Ishikawa (cell line): ENCODE results near the gene CCSER2.

Source experiments
- CEBPB ChIP-seq: IDR thresholded peaks from 2 replicates; pipeline ENCODE4 v1.6.1; 2012
- CREB1 ChIP-seq: IDR thresholded peaks from 2 replicates; pipeline ENCODE4 v1.6.1; 2012; ENCODE audit warnings: low read depth
- EGR1 ChIP-seq: IDR thresholded peaks from 2 replicates; pipeline ENCODE4 v1.6.1; 2012
- EP300 ChIP-seq: IDR thresholded peaks from 2 replicates; pipeline ENCODE4 v1.6.1; 2012; ENCODE audit warnings: borderline replicate concordance
- FOXM1 ChIP-seq: IDR thresholded peaks from 2 replicates; pipeline ENCODE4 v1.6.1; 2012; ENCODE audit warnings: low read depth, borderline replicate concordance
- NFIC ChIP-seq: IDR thresholded peaks from 2 replicates; pipeline ENCODE4 v1.6.1; 2012
- RAD21 ChIP-seq: IDR thresholded peaks from 2 replicates; pipeline ENCODE4 v1.6.1; 2012; ENCODE audit warnings: low read depth
- TAF1 ChIP-seq: IDR thresholded peaks from 2 replicates; pipeline ENCODE4 v1.6.1; 2012; ENCODE audit warnings: low read depth, mild to moderate bottlenecking
- TCF12 ChIP-seq: IDR thresholded peaks from 2 replicates; pipeline ENCODE4 v1.6.1; 2012; ENCODE audit warnings: low read depth
- TEAD4 ChIP-seq: IDR thresholded peaks from 2 replicates; pipeline ENCODE4 v1.6.1; 2012
- USF1 ChIP-seq: IDR thresholded peaks from 2 replicates; pipeline ENCODE4 v1.6.1; 2012
- YY1 ChIP-seq: IDR thresholded peaks from 2 replicates; pipeline ENCODE4 v1.6.1; 2012; ENCODE audit warnings: low read depth
- ZBTB7A ChIP-seq: IDR thresholded peaks from 2 replicates; pipeline ENCODE4 v1.6.1; 2012; ENCODE audit warnings: low read depth
- TF ChIP-seq, protein P1 (sequence below): IDR thresholded peaks from 2 replicates; pipeline ENCODE4 v1.6.1; 2012
- TF ChIP-seq, protein P2 (sequence below): IDR thresholded peaks from 2 replicates; pipeline ENCODE4 v1.6.1; 2012; ENCODE audit warnings: low read depth, mild to moderate bottlenecking

CCSER2 gene

GRCh38 chr10:84356928-84357327 lies 28.5 kb downstream of the CCSER2 start:
- TF ChIP-seq FOXM1: no peak
- no peak for TF ChIP-seq YY1
- TF ChIP-seq RAD21: no peak
- no peak for TF ChIP-seq TCF12
- no peak for TF ChIP-seq CEBPB
- TF ChIP-seq EGR1: no peak
- TF ChIP-seq EP300: no peak
- TF ChIP-seq TEAD4: no peak
- TF ChIP-seq, protein P1, sequence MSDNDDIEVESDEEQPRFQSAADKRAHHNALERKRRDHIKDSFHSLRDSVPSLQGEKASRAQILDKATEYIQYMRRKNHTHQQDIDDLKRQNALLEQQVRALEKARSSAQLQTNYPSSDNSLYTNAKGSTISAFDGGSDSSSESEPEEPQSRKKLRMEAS: no peak
- TF ChIP-seq NFIC: no peak
- no peak for TF ChIP-seq TAF1
- TF ChIP-seq, protein P2, sequence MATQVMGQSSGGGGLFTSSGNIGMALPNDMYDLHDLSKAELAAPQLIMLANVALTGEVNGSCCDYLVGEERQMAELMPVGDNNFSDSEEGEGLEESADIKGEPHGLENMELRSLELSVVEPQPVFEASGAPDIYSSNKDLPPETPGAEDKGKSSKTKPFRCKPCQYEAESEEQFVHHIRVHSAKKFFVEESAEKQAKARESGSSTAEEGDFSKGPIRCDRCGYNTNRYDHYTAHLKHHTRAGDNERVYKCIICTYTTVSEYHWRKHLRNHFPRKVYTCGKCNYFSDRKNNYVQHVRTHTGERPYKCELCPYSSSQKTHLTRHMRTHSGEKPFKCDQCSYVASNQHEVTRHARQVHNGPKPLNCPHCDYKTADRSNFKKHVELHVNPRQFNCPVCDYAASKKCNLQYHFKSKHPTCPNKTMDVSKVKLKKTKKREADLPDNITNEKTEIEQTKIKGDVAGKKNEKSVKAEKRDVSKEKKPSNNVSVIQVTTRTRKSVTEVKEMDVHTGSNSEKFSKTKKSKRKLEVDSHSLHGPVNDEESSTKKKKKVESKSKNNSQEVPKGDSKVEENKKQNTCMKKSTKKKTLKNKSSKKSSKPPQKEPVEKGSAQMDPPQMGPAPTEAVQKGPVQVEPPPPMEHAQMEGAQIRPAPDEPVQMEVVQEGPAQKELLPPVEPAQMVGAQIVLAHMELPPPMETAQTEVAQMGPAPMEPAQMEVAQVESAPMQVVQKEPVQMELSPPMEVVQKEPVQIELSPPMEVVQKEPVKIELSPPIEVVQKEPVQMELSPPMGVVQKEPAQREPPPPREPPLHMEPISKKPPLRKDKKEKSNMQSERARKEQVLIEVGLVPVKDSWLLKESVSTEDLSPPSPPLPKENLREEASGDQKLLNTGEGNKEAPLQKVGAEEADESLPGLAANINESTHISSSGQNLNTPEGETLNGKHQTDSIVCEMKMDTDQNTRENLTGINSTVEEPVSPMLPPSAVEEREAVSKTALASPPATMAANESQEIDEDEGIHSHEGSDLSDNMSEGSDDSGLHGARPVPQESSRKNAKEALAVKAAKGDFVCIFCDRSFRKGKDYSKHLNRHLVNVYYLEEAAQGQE: no peak

DNA sequence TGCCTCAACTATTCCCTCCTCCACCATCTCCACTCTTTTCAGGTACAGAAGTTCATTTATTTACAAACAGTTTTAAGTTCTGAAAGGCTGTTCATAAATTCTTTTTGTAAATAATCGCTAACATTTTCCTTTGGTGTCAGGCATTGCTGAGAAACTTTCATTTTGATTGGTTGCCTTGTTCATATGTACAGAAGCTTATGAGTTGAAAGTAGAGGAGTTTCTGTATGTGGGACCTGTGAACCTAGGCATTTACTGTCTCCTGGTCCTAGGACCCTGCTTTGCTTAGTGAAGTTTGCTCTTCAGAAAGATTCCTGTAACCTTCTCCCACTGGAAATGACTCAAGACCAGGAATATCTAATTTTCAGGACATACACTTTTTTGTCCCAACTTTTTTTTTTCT lies 30.4 kb downstream of the CCSER2 start:
- no peak for TF ChIP-seq TCF12
- TF ChIP-seq CEBPB: no peak
- TF ChIP-seq, protein P1: no peak
- TF ChIP-seq FOXM1: no peak
- no peak for TF ChIP-seq USF1
- no peak for TF ChIP-seq TAF1
- no peak for TF ChIP-seq EP300
- TF ChIP-seq NFIC: no peak
- TF ChIP-seq EGR1: no peak
- TF ChIP-seq TEAD4: no peak
- no peak for TF ChIP-seq YY1
- no peak for TF ChIP-seq RAD21
- TF ChIP-seq ZBTB7A: no peak
- TF ChIP-seq, protein P2: no peak
- no peak for TF ChIP-seq CREB1

DNA sequence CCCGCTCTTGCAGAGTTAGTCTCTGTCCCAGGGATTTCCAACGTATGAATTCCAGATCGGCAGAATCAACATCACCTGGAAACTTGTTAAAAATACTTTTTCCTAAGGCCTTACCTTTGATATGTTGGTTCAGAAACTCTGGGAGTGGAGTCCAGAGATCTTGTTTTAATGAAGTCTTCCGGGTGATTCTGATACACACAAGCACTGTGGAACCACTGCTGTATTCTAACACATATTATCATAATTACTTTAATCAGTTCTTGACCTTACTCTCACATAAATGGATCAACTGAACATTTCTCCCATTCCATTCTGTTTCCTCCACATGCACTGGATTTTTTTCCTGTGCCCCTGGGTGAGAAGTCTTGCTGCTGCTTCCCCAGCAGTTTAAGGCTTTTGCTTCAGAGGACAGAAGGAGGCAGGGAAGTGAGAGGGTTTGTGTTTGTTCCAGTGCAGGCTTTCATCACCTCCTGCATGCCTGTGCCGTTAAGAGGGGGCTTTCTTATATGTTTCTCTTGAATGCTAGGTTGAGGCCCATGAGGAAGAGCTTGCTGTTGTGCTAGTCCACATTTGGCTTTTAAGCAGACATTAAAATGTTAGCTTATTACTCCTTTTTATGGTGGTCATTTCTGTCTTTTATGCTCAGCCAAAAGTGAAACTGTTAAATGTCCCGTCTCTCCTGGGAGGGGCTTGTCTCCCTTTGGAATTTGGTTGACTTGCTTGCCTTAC lies 32.4 kb downstream of the CCSER2 start:
- TF ChIP-seq FOXM1 (no peak), NFIC (no peak), TCF12 (no peak), USF1 (no peak), YY1 (no peak), CEBPB (no peak), TEAD4 (no peak), CREB1 (no peak), EP300 (no peak)
- TF ChIP-seq, protein P1: no peak

GRCh38 chr10:84365335-84365881 lies 37.0 kb downstream of the CCSER2 start:
- TF ChIP-seq EGR1: no peak
- TF ChIP-seq YY1: no peak
- TF ChIP-seq CREB1: no peak
- no peak for TF ChIP-seq NFIC
- no peak for TF ChIP-seq ZBTB7A
- TF ChIP-seq, protein P1: no peak
- TF ChIP-seq, protein P2: no peak
- TF ChIP-seq RAD21: no peak
- no peak for TF ChIP-seq TAF1
- TF ChIP-seq EP300: no peak
- TF ChIP-seq FOXM1: no peak
- TF ChIP-seq TCF12: no peak
- TF ChIP-seq TEAD4: no peak
- TF ChIP-seq CEBPB: no peak
- TF ChIP-seq USF1: no peak
